OCI-LY1 (cell line): Measurements from ENCODE around the gene RNF227.

ENCODE experiments used
- H2AFZ ChIP-seq: fragments of 200-600 bp; sonication (generic), shearing (Covaris generic); 2 replicates; pipeline ENCODE4 v1.6.0; 2014; ENCODE audit warnings: antibody characterized with exemption, mild to moderate bottlenecking, low read length
- H3F3A ChIP-seq: fragments of 200-600 bp; sonication (generic), shearing (Covaris generic); 2 replicates; pipeline ENCODE4 v1.6.0; 2014; ENCODE audit warnings: mild to moderate bottlenecking, antibody characterized with exemption, low read length, moderate library complexity; ENCODE audit not compliant: insufficient read depth
- H3K27ac ChIP-seq: fragments of 200-600 bp; sonication (generic); 2 replicates; pipeline ENCODE4 v1.5.1; 2014; ENCODE audit warnings: low read length, mixed run types, mild to moderate bottlenecking, low read depth; ENCODE audit not compliant: poor library complexity, severe bottlenecking
- H3K27me3 ChIP-seq: fragments of 200-600 bp; sonication (generic); 2 replicates; pipeline ENCODE4 v1.6.0; 2014; ENCODE audit warnings: antibody characterized with exemption, mild to moderate bottlenecking, low read length, moderate library complexity; ENCODE audit not compliant: insufficient read depth
- H3K36me3 ChIP-seq: fragments of 200-600 bp; sonication (generic); 2 replicates; pipeline ENCODE4 v1.6.1; 2014; ENCODE audit warnings: mild to moderate bottlenecking, antibody characterized with exemption, low read length, moderate library complexity, mixed read lengths; ENCODE audit not compliant: insufficient read depth
- H3K4me1 ChIP-seq: fragments of 200-600 bp; sonication (generic); 2 replicates; pipeline ENCODE4 v1.5.1; 2014; ENCODE audit warnings: mild to moderate bottlenecking, low read length, moderate library complexity; ENCODE audit not compliant: insufficient read depth, severe bottlenecking
- H3K4me2 ChIP-seq: fragments of 200-600 bp; sonication (generic), shearing (Covaris generic); 2 replicates; pipeline ENCODE4 v1.6.1; 2014; ENCODE audit warnings: low read length
- H3K4me3 ChIP-seq: fragments of 200-600 bp; sonication (generic); 2 replicates; pipeline ENCODE4 v1.5.1; 2014; ENCODE audit warnings: low read length, low read depth, mild to moderate bottlenecking, mixed read lengths; ENCODE audit not compliant: poor library complexity, severe bottlenecking
- H3K79me2 ChIP-seq: fragments of 200-600 bp; shearing (Covaris generic); 2 replicates; pipeline ENCODE4 v1.6.1; 2016; ENCODE audit warnings: mixed run types, low read length, mixed read lengths; ENCODE audit not compliant: insufficient read depth
- H3K9ac ChIP-seq: fragments of 200-600 bp; sonication (generic), shearing (Covaris generic); 2 replicates; pipeline ENCODE4 v1.6.1; 2014; ENCODE audit warnings: mild to moderate bottlenecking, low read length, mixed read lengths
- H3K9me2 ChIP-seq: fragments of 200-600 bp; sonication (generic), shearing (Covaris generic); 2 replicates; pipeline ENCODE4 v1.6.1; 2014; ENCODE audit warnings: low read depth, mild to moderate bottlenecking, low read length, mixed read lengths
- H3K9me3 ChIP-seq: fragments of 200-600 bp; shearing (Covaris generic); 2 replicates; pipeline ENCODE4 v1.6.1; 2014; ENCODE audit warnings: low read length, mixed read lengths
- H4K20me1 ChIP-seq: fragments of 200-600 bp; sonication (generic), shearing (Covaris generic); 2 replicates; pipeline ENCODE4 v1.6.0; 2016; ENCODE audit warnings: mild to moderate bottlenecking, low read length; ENCODE audit not compliant: insufficient read depth
- CTCF ChIP-seq: fragments of 200-600 bp; sonication (generic), shearing (Covaris generic); IDR thresholded peaks from 2 replicates; pipeline ENCODE4 v1.5.1; 2017; ENCODE audit warnings: mild to moderate bottlenecking, antibody characterized with exemption, low read length, moderate library complexity, mixed read lengths
- EZH2 ChIP-seq: fragments of 200-600 bp; sonication (generic), shearing (Covaris generic); IDR thresholded peaks from 2 replicates; pipeline ENCODE4 v1.8.0; 2017; ENCODE audit warnings: borderline replicate concordance, mixed run types, mild to moderate bottlenecking, antibody characterized with exemption, low read length, moderate library complexity, mixed read lengths

RNF227 gene

GRCh38 chr17:7945651-7946050 is 29.6 kb upstream of the RNF227 start:
- Histone ChIP-seq H3K9me2 (no peaks in the 10 kb centered on the region), H2AFZ (no peak overlapping the region), H3K36me3 (peaks cover 93% of the 10 kb centered on the region), H4K20me1 (no peaks in the 10 kb centered on the region), H3K9ac (no peak overlapping the region), H3K79me2 (no peaks in the 10 kb centered on the region), H3K9me3 (no peaks in the 10 kb centered on the region), H3F3A (no peaks in the 10 kb centered on the region), H3K27ac (no peak overlapping the region), H3K4me2 (no peak overlapping the region), H3K4me3 (no peak overlapping the region), H3K27me3 (no peaks in the 10 kb centered on the region), H3K4me1 (no peaks in the 10 kb centered on the region)
- TF ChIP-seq EZH2 (no peak), CTCF (no peak)

- Histone ChIP-seq H3K4me3 (no peak overlapping the region), H3F3A (no peaks in the 10 kb centered on the region), H3K4me1 (no peaks in the 10 kb centered on the region), H3K9me2 (no peaks in the 10 kb centered on the region), H3K79me2 (no peaks in the 10 kb centered on the region), H3K4me2 (no peak overlapping the region), H3K27ac (no peak overlapping the region), H2AFZ (no peak overlapping the region), H3K36me3 (peaks cover 93% of the 10 kb centered on the region), H4K20me1 (no peaks in the 10 kb centered on the region), H3K9ac (no peak overlapping the region), H3K27me3 (no peaks in the 10 kb centered on the region), H3K9me3 (no peaks in the 10 kb centered on the region)
- TF ChIP-seq CTCF, result no peak
- no peak for TF ChIP-seq EZH2
Measured at GRCh38 chr17:7944326-7944725, 28.2 kb upstream of the RNF227 start.

GRCh38 chr17:7943291-7943690 is 27.2 kb upstream of the RNF227 start:
- Histone ChIP-seq H3K4me3 (no peak overlapping the region), H3K36me3 (peaks cover 90% of the 10 kb centered on the region), H3K4me2 (no peak overlapping the region), H3F3A (no peaks in the 10 kb centered on the region), H3K9ac (no peak overlapping the region), H3K27ac (no peak overlapping the region), H3K79me2 (no peaks in the 10 kb centered on the region), H4K20me1 (no peaks in the 10 kb centered on the region), H3K9me3 (no peaks in the 10 kb centered on the region), H3K9me2 (no peaks in the 10 kb centered on the region), H3K27me3 (no peaks in the 10 kb centered on the region), H3K4me1 (no peaks in the 10 kb centered on the region), H2AFZ (no peak overlapping the region)
- TF ChIP-seq EZH2 (no peak), CTCF (no peak)
